Measurements from ENCODE around the gene TUSC2.

TUSC2 gene

DNA sequence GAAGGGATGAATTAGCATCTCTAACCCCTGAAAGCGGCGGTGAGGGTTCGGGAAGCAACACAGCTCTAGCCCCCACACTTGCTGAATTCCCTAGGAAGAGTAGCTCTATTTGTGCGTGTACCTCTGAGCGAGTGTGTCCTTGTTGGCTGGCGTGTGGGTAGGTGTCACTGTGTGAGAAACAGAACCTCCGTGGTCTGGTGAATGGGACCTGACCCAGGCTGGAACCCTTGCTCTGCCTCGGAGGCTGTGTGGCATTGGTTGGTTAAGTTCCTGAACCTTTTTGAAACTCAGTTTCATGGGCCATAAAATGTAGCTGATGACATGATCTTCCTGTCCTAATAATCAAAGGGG lies 31.7 kb upstream of the TUSC2 start:
- no peak for DNase-seq (ENCODE audit: low read depth)
- TF ChIP-seq, protein P1, sequence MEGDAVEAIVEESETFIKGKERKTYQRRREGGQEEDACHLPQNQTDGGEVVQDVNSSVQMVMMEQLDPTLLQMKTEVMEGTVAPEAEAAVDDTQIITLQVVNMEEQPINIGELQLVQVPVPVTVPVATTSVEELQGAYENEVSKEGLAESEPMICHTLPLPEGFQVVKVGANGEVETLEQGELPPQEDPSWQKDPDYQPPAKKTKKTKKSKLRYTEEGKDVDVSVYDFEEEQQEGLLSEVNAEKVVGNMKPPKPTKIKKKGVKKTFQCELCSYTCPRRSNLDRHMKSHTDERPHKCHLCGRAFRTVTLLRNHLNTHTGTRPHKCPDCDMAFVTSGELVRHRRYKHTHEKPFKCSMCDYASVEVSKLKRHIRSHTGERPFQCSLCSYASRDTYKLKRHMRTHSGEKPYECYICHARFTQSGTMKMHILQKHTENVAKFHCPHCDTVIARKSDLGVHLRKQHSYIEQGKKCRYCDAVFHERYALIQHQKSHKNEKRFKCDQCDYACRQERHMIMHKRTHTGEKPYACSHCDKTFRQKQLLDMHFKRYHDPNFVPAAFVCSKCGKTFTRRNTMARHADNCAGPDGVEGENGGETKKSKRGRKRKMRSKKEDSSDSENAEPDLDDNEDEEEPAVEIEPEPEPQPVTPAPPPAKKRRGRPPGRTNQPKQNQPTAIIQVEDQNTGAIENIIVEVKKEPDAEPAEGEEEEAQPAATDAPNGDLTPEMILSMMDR (conservative IDR thresholded peaks at IDR 0.05; ENCODE audit: low read depth, low read length), result no peak
- peak overlapping the region; percentile 53 for H3K4me3 ChIP-seq (ENCODE audit: low read depth, low read length)

DNA sequence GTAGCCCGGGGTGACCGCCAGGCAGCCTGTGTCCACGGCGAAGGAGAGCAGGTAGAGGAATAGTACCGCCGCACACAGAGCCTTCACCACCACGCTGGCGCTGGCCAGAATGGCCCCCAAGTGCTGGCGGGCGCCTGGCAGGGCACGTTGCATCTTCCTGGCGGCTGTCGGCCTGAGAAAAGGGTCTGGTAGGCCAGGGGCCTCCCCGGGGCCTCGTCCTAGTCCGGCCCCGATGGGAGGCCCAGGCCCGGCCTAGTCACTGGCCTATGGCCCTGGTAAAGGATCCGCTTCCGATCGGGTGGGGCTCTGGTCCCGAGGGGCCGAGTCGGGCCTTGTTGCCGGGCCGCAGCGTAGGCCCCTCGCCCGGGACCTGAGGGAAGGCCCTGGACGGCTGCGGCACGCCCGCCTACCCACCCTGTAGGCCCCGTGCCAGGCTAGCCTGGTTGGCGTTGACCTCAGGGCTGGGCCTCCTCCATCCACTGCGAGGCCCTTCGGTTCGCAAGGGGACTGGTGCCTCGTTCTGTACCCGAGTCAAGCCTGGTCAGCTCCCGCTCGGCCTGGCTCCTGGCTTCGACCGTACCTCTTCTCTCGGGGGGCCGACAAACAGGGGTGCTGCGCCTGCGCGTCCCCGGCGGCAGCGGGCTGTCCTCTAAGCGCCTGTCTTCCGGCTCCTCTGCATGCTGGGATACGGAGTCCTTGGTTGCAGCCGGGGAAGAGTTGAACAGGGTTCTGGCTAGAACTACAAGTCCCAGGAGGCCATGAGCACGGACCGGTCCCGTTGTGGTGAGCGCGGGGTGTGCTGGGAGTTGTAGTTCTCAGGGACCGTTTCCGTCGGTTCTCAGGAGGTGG lies 31.1 kb upstream of the TUSC2 start, which contains the start of gene TMEM115:
TMEM115 (minus strand) TSS at position 611 of the 849 bp plus-strand sequence; CDS start at position 153, 458 bp downstream.
- peak within 1 kb of the TSS; percentile 99 for H3K4me3 ChIP-seq (ENCODE audit: low read depth, low read length)
- TF ChIP-seq, protein P1 (conservative IDR thresholded peaks at IDR 0.05; ENCODE audit: low read depth, low read length), result no peak

DNA sequence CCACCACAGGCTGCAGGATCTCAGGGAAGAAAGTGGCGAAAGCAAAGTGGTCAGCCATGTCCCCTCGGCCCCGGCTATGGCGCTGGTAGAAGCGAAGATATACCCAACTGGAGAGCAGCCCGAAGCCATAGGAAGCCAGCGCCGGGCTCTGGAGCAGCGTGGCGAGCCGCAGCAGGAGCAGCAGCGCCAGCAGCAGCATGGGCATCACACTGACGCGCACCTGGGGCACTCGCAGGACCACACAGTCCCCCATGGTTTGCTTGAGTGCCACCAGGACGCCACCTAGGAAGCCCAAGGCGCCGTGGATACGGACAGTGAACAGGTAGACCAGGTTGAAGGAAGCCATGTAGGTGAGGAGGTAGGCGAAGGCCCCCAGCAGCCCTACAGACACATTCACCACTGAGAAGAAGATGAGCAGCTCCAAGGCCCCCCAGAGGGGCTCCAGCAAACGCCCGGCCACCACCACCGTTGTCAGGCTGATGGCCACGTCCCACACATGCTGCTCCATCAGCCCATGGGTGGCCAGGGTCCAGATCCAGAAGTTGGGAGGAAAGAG lies 30.4 kb upstream of the TUSC2 start:
- DNase-seq (ENCODE audit: low read depth), result no peak
- H3K4me3 ChIP-seq (ENCODE audit: low read depth, low read length), result peak overlapping the region; percentile 99
- TF ChIP-seq, protein P1 (conservative IDR thresholded peaks at IDR 0.05; ENCODE audit: low read depth, low read length), result no peak

More for the DNA sequence above, 31.1 kb upstream of the TUSC2 start, which contains the start of gene TMEM115:
- peak; percentile 100 for DNase-seq (ENCODE audit: low read depth)

DNA sequence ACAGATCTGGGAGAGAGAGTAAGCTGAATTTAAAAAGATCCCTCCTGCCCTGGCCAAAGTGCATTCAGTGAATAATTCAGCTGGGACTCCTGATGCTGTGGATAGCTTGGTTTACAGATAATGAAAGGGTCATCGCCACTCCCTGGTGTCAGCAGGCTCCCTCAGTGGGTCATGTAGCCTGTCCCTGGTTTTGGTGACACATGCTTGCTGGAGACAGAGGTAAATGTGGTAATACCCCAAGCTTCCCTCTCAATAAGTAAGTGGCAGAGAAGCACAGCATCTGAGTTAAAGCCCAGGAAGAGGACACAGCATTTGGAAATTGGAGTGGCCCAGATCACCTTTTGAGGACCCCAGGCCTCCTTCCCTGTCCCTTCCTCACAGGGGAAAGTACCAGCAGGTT lies 29.5 kb upstream of the TUSC2 start:
- TF ChIP-seq, protein P1 (conservative IDR thresholded peaks at IDR 0.05; ENCODE audit: low read depth, low read length), result no peak
- no peak for DNase-seq (ENCODE audit: low read depth)
- peak overlapping the region; percentile 99 for H3K4me3 ChIP-seq (ENCODE audit: low read depth, low read length)

DNA sequence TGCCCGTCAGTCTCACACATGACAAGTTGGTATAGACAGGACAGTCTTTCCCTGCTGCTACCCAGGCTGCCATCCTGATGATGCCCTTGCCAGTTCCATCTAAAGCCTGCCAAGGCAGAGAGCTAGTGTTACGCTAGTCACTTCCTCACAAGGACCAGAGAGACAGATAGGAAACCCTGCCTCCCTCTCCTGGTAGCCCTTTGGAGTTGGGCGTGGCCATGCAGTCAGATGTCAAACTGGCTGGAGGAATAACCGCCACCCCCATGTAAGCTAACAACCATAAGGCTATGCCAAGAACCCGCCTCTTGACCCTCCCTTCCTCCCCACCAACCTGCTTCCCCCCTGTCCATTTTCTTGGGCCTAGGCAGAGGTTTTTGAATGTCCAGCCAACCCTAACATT lies 28.5 kb upstream of the TUSC2 start:
- TF ChIP-seq, protein P1 (conservative IDR thresholded peaks at IDR 0.05; ENCODE audit: low read depth, low read length), result no peak
- peak overlapping the region; percentile 99 for H3K4me3 ChIP-seq (ENCODE audit: low read depth, low read length)
- no peak for DNase-seq (ENCODE audit: low read depth)

DNA sequence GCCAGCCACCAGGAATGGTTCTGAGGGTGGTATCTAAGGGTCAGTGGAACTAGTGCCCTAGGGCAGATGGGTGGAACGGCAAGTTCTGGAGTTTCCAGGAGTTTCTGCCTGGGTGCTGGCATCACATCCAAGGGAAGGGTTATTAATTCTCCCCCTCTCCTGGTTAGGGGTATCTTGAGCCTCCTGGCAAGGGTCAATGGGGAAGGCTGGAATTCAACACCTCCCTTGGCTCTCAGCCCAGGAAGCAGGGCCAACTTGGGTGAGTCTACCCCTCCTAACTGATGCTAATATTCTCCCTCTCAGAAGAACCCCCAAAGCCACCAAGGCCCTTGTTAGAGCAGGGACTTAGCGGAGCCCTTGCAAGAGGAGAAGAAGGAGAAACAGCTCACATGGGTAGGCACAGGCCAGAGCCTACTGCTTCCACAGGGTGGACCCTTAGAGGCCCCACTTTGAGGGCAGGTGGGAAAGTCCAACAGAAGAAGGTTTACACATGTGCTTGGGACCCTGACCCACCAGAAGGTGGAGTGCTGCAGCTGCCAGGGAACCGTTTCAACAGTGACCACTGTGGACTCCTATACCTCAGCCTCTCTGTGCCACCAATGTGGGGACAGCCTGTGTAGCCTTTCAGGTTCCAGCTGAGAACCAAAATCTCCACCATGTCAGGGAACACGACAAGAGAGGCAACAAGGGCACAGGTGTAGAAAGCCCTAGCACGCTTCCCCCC lies 28.0 kb upstream of the TUSC2 start:
- peak overlapping the region; percentile 99 for H3K4me3 ChIP-seq (ENCODE audit: low read depth, low read length)
- TF ChIP-seq, protein P1 (conservative IDR thresholded peaks at IDR 0.05; ENCODE audit: low read depth, low read length), result peak; percentile 16
- DNase-seq (ENCODE audit: low read depth), result no peak

All from choroid plexus epithelial cell (primary cell).